Cortex of kidney (tissue), 1 donor: ENCODE results near the gene ZBTB38.

Source experiments
- DNase-seq: peaks from one replicate; lab custom pipeline; 2025; lab: John Stamatoyannopoulos, UW

The ZBTB38 gene

GRCh38 chr3:141337523-141337854 is 30.8 kb upstream of the ZBTB38 start:
- no peak for DNase-seq

GRCh38 chr3:141337991-141338390 is 30.3 kb upstream of the ZBTB38 start:
- DNase-seq = no peak

GRCh38 chr3:141338881-141339280 is 29.4 kb upstream of the ZBTB38 start:
- no peak for DNase-seq

GRCh38 chr3:141341536-141341935 is 26.8 kb upstream of the ZBTB38 start:
- no peak for DNase-seq

GRCh38 chr3:141342386-141342785 is 25.9 kb upstream of the ZBTB38 start:
- no peak for DNase-seq

GRCh38 chr3:141343077-141343476 is 25.2 kb upstream of the ZBTB38 start:
- DNase-seq = no peak

- no peak for DNase-seq
These were observed 24.4 kb upstream of the ZBTB38 start for GRCh38 chr3:141343865-141344271.

GRCh38 chr3:141345528-141345927 is 22.8 kb upstream of the ZBTB38 start:
- DNase-seq = no peak

GRCh38 chr3:141346007-141346406 is 22.3 kb upstream of the ZBTB38 start:
- no peak for DNase-seq

- DNase-seq = no peak
These were observed 21.9 kb upstream of the ZBTB38 start for GRCh38 chr3:141346418-141346817.

GRCh38 chr3:141346839-141347238 is 21.5 kb upstream of the ZBTB38 start:
- no peak for DNase-seq

- DNase-seq = no peak
These were observed 19.5 kb upstream of the ZBTB38 start for GRCh38 chr3:141348837-141349236.

GRCh38 chr3:141349711-141350110 is 18.6 kb upstream of the ZBTB38 start:
- no peak for DNase-seq

- DNase-seq = no peak
These were observed 17.6 kb upstream of the ZBTB38 start for GRCh38 chr3:141350666-141351065.

- DNase-seq = no peak
These were observed 15.9 kb upstream of the ZBTB38 start for GRCh38 chr3:141352262-141352984.

GRCh38 chr3:141353652-141354495 is 14.4 kb upstream of the ZBTB38 start:
- no peak for DNase-seq

GRCh38 chr3:141354517-141354916 is 13.8 kb upstream of the ZBTB38 start:
- DNase-seq = no peak

GRCh38 chr3:141355242-141355641 is 13.1 kb upstream of the ZBTB38 start:
- DNase-seq = no peak

- no peak for DNase-seq
These were observed 12.3 kb upstream of the ZBTB38 start for GRCh38 chr3:141356046-141356445.

GRCh38 chr3:141360888-141361598 is 7.3 kb upstream of the ZBTB38 start:
- no peak for DNase-seq

GRCh38 chr3:141362736-141363135 is 5.6 kb upstream of the ZBTB38 start:
- no peak for DNase-seq

GRCh38 chr3:141365201-141365600 is 3.1 kb upstream of the ZBTB38 start:
- DNase-seq = no peak
